Type B pancreatic cell (in vitro differentiated cells): ENCODE results near the gene PHF12. TPM values are rescaled to one million over a fixed set of nuclear protein-coding genes. Genes with fewer than 3 reads are reported as not detected.

Experiments used
- DNase-seq: peaks from one replicate; pipeline ENCODE4 v3.0.0; 2021; ENCODE audit warnings: mixed read lengths; ENCODE audit not compliant: unreplicated experiment; ENCODE audit errors: extremely low spot score
- H3K27ac Mint-ChIP-seq: 2 replicates; pipeline ENCODE4 v1.8.0; 2021; ENCODE audit warnings: mild to moderate bottlenecking, mixed read lengths
- H3K27me3 Mint-ChIP-seq: 2 replicates; pipeline ENCODE4 v1.8.0; 2021; ENCODE audit warnings: mixed read lengths
- H3K36me3 Mint-ChIP-seq: 2 replicates; pipeline ENCODE4 v1.8.0; 2021; ENCODE audit warnings: mixed read lengths
- H3K4me1 Mint-ChIP-seq: one replicate; pipeline ENCODE4 v1.8.0; 2021; ENCODE audit warnings: mixed read lengths; ENCODE audit not compliant: unreplicated experiment
- H3K4me3 Mint-ChIP-seq: 2 replicates; pipeline ENCODE4 v1.8.0; 2021; ENCODE audit warnings: mild to moderate bottlenecking, mixed read lengths
- H3K9me3 Mint-ChIP-seq: 2 replicates; pipeline ENCODE4 v1.8.0; 2021; ENCODE audit warnings: mixed read lengths
- CTCF ChIP-seq: fragments of 200-600 bp; sonication (generic); conservative IDR thresholded peaks from 2 replicates; pipeline ENCODE4 v1.5.0; 2021; ENCODE audit warnings: antibody characterized with exemption, mild to moderate bottlenecking
- total RNA-seq: library from RNA; stranded (reverse); gene quantifications from 2 replicates; pipeline ENCODE4 v1.2.1, GENCODE V29; 2021; ENCODE audit warnings: low replicate concordance

PHF12 gene
- total RNA-seq, 1 donor from 2014 or later: 58.0 TPM

- no peak for TF ChIP-seq CTCF
- Mint-ChIP-seq H3K36me3 (peaks cover 34% of the 10 kb centered on the region), H3K27ac (no peak overlapping the region), H3K4me3 (no peak overlapping the region), H3K9me3 (no peaks in the 10 kb centered on the region), H3K4me1 (no peaks in the 10 kb centered on the region), H3K27me3 (no peaks in the 10 kb centered on the region)
- DNase-seq: no peak
These were observed 33.9 kb downstream of the PHF12 start for GRCh38 chr17:28917465-28917864.

GRCh38 chr17:28917029-28917428, 34.3 kb downstream of the PHF12 start:
- Mint-ChIP-seq H3K36me3 (peaks cover 34% of the 10 kb centered on the region), H3K4me1 (no peaks in the 10 kb centered on the region), H3K4me3 (no peak overlapping the region), H3K9me3 (no peaks in the 10 kb centered on the region), H3K27me3 (no peaks in the 10 kb centered on the region), H3K27ac (no peak overlapping the region)
- no peak for DNase-seq
- no peak for TF ChIP-seq CTCF

- TF ChIP-seq CTCF: peak; percentile 84
- Mint-ChIP-seq H3K36me3 (peaks cover 34% of the 10 kb centered on the region), H3K4me1 (no peaks in the 10 kb centered on the region), H3K4me3 (no peak overlapping the region), H3K27me3 (no peaks in the 10 kb centered on the region), H3K9me3 (no peaks in the 10 kb centered on the region), H3K27ac (no peak overlapping the region)
- no peak for DNase-seq
These were observed 34.9 kb downstream of the PHF12 start for GRCh38 chr17:28916302-28916934.

GRCh38 chr17:28912938-28913333, 38.4 kb downstream of the PHF12 start:
- Mint-ChIP-seq H3K27ac (no peak overlapping the region), H3K36me3 (peaks cover 34% of the 10 kb centered on the region), H3K27me3 (no peaks in the 10 kb centered on the region), H3K4me1 (no peaks in the 10 kb centered on the region), H3K4me3 (no peak overlapping the region), H3K9me3 (no peaks in the 10 kb centered on the region)
- DNase-seq: no peak
- TF ChIP-seq CTCF: no peak

GRCh38 chr17:28912281-28912937, 38.9 kb downstream of the PHF12 start:
- Mint-ChIP-seq H3K27ac (no peak overlapping the region), H3K9me3 (no peaks in the 10 kb centered on the region), H3K4me1 (no peaks in the 10 kb centered on the region), H3K4me3 (no peak overlapping the region), H3K36me3 (peaks cover 34% of the 10 kb centered on the region), H3K27me3 (no peaks in the 10 kb centered on the region)
- DNase-seq: no peak
- peak; percentile 30 for TF ChIP-seq CTCF
